ENCODE data around the gene CCDC141. TPM values are rescaled to one million over a fixed set of nuclear protein-coding genes. Genes with fewer than 3 reads are reported as not detected.
A peak's percentile ranks its signal among the peaks of the same experiment; 100 is the strongest.

Gene CCDC141
- total RNA-seq, 5 donors from 2014 or later (not counting 1 experiment from before 2014, with no cell fraction given), result 13.2 to 44.8 (median 16.8) TPM

DNA sequence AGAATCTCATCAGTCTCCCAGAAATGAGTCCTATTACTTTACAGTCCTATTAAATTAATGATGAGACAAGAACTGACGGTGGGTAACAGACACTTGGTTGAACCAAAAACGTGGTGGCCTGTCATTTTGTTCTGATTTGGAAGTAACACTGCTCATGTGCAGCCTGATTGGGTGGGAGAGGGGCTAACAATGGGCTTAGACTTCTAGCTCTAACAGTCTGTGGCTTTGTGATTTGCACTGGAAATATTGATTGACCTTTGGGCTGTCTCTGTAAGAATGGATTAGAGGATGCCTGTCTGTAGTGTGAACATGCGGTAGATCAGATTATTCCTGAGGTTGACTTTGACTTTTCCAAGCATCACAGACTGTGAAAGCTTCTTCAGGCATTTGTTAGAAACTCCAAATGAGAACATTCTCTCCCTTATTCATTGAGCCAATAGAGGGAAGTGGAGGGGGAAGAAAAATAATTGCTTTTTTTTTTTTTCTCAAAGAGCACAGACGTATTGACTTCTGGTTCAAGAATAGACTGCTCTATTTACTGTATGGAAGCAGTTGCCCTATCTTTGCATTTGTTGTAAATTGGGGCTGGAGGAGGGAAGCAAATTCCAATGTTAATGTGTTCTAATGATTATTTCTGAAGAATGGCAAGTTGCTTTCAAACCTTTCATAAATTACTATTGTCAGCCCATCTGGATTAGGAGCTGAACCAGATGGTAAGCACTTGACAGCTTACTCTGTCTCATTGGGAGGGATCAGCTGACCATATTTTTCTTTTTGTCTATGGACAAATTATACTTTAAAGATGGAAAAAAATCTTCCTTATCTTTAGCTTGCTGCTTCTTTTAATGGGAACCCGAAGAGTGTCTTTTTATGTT, 156.9 kb downstream of the CCDC141 start:
- Mint-ChIP-seq H3K4me1 (peaks cover 0 to 8% (median 8%) of the 10 kb centered on the region in 3 donors), H3K27me3 (no peaks in the 10 kb centered on the region), H3K27ac (no peak overlapping the region), H3K9me3 (no peaks in the 10 kb centered on the region), H3K36me3 (peaks cover 7% of the 10 kb centered on the region), H3K4me3 (no peak overlapping the region)
- CTCF ChIA-PET, result interaction anchor here (0.6 to 2.4 kb wide), 8 partner anchors 12 to 1030 kb away, joined by 3 to 11 read pairs (median 5); no protein-coding TSS in a partner anchor
- Histone ChIP-seq H3K36me3 (ENCODE audit: control insufficient read depth in 2 of 2, extremely low read depth in 1 of 2, insufficient read depth in 1 of 2, low read length in 1 of 2) (no peaks in the 10 kb centered on the region), H3K9me3 (no peaks in the 10 kb centered on the region), H3K4me1 (ENCODE audit: control insufficient read depth in 1 of 2, extremely low read depth in 1 of 2, insufficient read depth in 2 of 2, low read length in 2 of 2) (peaks cover 0 to 2% of the 10 kb centered on the region in 2 experiments), H3K27ac (ENCODE audit: low read length) (no peak overlapping the region), H3K4me3 (ENCODE audit: control insufficient read depth in 1 of 2, extremely low read depth in 1 of 2, low read length in 1 of 2) (no peak overlapping the region), H3K27me3 (replicated peaks in 1 of 2; ENCODE audit: control insufficient read depth in 2 of 2, extremely low read depth in 1 of 2, insufficient read depth in 2 of 2, low read length in 1 of 2) (no peaks in the 10 kb centered on the region)
- POLR2A ChIA-PET, result interaction anchor here in 1 of 2 donors (0.6 to 0.7 kb wide), 3 partner anchors 17 to 410 kb away, joined by 4 to 9 read pairs (median 5); no protein-coding TSS in a partner anchor
- no peak for DNase-seq
- WGBS (ENCODE audit: insufficient coverage), result 25% methylated on average over 1 of the region's 5 CpGs
- ATAC-seq (replicated peaks in 1 of 4), result no peak

DNA sequence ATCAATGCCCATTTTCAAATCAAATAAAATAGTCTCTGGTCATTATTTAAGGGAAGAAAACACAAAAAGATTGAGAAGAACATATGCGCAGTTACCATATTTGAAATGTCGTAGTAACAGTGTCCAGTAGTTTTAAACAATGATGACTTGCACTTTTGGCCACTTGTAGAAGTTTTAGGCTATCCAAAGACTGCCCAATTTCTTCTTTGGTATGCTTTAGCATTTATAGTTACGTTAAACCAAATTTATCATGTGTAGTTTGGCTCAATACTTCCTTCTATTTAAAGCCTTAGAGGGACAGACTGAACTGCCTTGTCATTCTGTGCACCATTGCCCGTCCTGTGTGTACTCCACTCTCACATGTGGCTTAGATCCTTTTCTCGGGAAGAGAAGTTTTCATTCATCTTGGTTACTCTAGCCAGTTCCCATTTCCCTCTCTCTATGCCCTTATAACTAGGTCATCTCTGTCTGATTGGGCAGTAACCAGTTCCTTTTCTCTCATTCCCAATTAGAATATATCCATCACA, 157.9 kb downstream of the CCDC141 start:
- ChIA-PET CTCF (interaction anchor here (1.1 to 2.4 kb wide), 3 partner anchors 237 to 238 kb away, joined by 6 to 30 read pairs (median 11); no protein-coding TSS in a partner anchor), POLR2A (no interaction called here)
- Mint-ChIP-seq H3K4me3 (no peak overlapping the region), H3K4me1 (peaks cover 0 to 8% (median 8%) of the 10 kb centered on the region in 3 donors), H3K27me3 (no peaks in the 10 kb centered on the region), H3K27ac (no peak overlapping the region), H3K36me3 (peaks cover 10% of the 10 kb centered on the region), H3K9me3 (no peaks in the 10 kb centered on the region)
- WGBS (ENCODE audit: insufficient coverage), result 90% methylated on average over 5 of the region's 5 CpGs
- Histone ChIP-seq H3K4me3 (ENCODE audit: control insufficient read depth in 1 of 2, extremely low read depth in 1 of 2, low read length in 1 of 2) (no peak overlapping the region), H3K9me3 (no peaks in the 10 kb centered on the region), H3K36me3 (ENCODE audit: control insufficient read depth in 2 of 2, extremely low read depth in 1 of 2, insufficient read depth in 1 of 2, low read length in 1 of 2) (no peaks in the 10 kb centered on the region), H3K27ac (ENCODE audit: low read length) (no peak overlapping the region), H3K27me3 (replicated peaks in 1 of 2; ENCODE audit: control insufficient read depth in 2 of 2, extremely low read depth in 1 of 2, insufficient read depth in 2 of 2, low read length in 1 of 2) (no peaks in the 10 kb centered on the region), H3K4me1 (ENCODE audit: control insufficient read depth in 1 of 2, extremely low read depth in 1 of 2, insufficient read depth in 2 of 2, low read length in 2 of 2) (peaks cover 0 to 2% of the 10 kb centered on the region in 2 experiments)
- ATAC-seq (replicated peaks in 1 of 4) (no peak), DNase-seq (no peak)

DNA sequence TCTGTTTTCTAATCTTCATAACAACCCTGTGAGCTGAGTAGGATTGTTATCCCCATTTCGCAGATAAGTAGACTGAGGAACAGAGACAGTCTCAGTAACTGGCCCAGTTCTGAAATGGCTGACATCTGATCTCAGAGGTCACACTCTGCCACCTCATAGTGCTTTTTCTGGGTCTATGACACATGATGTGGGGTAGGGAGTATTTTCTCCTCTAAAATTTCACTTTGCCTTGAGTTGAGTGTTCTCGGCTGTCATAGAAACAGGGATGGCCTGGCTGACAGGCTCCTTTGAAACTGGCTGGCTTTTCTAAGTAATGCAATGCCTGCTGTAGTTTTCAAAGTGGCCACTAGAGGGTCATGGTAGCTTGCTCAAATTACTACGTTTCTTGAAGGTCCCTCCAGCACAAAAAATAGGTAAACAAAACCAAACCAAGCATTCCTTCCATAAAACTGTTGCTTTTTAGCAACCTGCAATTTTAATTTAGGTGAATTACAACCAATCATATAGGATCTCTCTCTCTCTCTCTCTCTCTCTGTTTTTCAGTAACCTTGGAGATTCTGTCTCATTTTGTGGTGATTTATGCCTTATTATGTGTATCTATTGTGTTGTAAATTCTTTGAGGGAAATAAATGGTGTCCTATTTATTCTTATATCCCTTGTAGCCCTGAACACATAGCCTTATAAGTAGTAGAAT, 158.5 kb downstream of the CCDC141 start:
- Mint-ChIP-seq H3K36me3 (peaks cover 10% of the 10 kb centered on the region), H3K4me1 (peaks cover 0 to 8% (median 8%) of the 10 kb centered on the region in 3 donors), H3K9me3 (no peaks in the 10 kb centered on the region), H3K27me3 (no peaks in the 10 kb centered on the region), H3K27ac (no peak overlapping the region), H3K4me3 (no peak overlapping the region)
- no peaks in the 10 kb centered on the region for H3K27me3 ChIP-seq (replicated peaks in 1 of 2; ENCODE audit: control insufficient read depth in 2 of 2, extremely low read depth in 1 of 2, insufficient read depth in 2 of 2, low read length in 1 of 2)
- CTCF ChIA-PET, result interaction anchor here (0.6 to 2.6 kb wide), 7 partner anchors 19 to 242 kb away, joined by 3 to 30 read pairs (median 5); no protein-coding TSS in a partner anchor
- peaks cover 0 to 2% of the 10 kb centered on the region in 2 experiments for H3K4me1 ChIP-seq (ENCODE audit: control insufficient read depth in 1 of 2, extremely low read depth in 1 of 2, insufficient read depth in 2 of 2, low read length in 2 of 2)
- H3K4me3 ChIP-seq (ENCODE audit: control insufficient read depth in 1 of 2, extremely low read depth in 1 of 2, low read length in 1 of 2), result no peak overlapping the region
- H3K36me3 ChIP-seq (ENCODE audit: control insufficient read depth in 2 of 2, extremely low read depth in 1 of 2, insufficient read depth in 1 of 2, low read length in 1 of 2), result no peaks in the 10 kb centered on the region
- H3K27ac ChIP-seq (ENCODE audit: low read length), result no peak overlapping the region
- 0% methylated on average over 1 of the region's 3 CpGs for WGBS (ENCODE audit: insufficient coverage)
- peak; percentile 37 to 67 (median 59) for ATAC-seq (replicated peaks in 1 of 4)
- no peaks in the 10 kb centered on the region for H3K9me3 ChIP-seq
- POLR2A ChIA-PET, result interaction anchor here in 1 of 2 donors (0.6 kb wide), 1 partner anchor 119 kb away, joined by 6 read pairs; no protein-coding TSS in a partner anchor
- peak in 34 of 35 experiments; percentile 2 to 74 (median 33) for DNase-seq

DNA sequence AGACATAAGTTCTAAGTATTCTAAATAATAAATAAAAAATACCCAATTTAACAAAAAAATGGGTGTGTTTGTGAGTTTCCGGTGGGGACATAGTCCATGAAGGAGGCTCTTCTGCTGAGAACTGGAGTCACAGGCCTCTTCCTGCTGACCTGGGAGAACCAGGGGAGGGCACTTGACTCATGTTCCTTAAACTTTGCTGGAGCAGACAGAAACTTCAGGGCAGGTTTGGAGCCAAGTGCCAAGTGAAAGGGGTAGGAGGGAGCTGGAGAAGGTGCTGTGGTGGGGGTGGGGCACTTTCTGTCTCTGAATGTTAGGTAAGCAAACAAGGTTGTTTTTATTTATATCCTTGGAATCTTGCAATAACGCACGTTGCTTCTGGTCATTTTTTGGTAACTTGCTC, 163.9 kb downstream of the CCDC141 start:
- H3K27ac Mint-ChIP-seq, result no peak overlapping the region
- no peak overlapping the region for H3K27ac ChIP-seq (ENCODE audit: low read length)
- DNase-seq (no peak), ATAC-seq (replicated peaks in 1 of 4) (no peak)
- no peaks in the 10 kb centered on the region for H3K9me3 Mint-ChIP-seq
- no peaks in the 10 kb centered on the region for H3K4me1 Mint-ChIP-seq
- no peak overlapping the region for H3K4me3 Mint-ChIP-seq
- H3K4me1 ChIP-seq (ENCODE audit: control insufficient read depth in 1 of 2, extremely low read depth in 1 of 2, insufficient read depth in 2 of 2, low read length in 2 of 2), result no peaks in the 10 kb centered on the region
- H3K9me3 ChIP-seq, result no peaks in the 10 kb centered on the region
- no peaks in the 10 kb centered on the region for H3K27me3 ChIP-seq (replicated peaks in 1 of 2; ENCODE audit: control insufficient read depth in 2 of 2, extremely low read depth in 1 of 2, insufficient read depth in 2 of 2, low read length in 1 of 2)
- ChIA-PET POLR2A (interaction anchor here in 1 of 2 donors (1.1 kb wide), 1 partner anchor 10 kb away, joined by 3 read pairs; no protein-coding TSS in a partner anchor), CTCF (no interaction called here)
- no peaks in the 10 kb centered on the region for H3K27me3 Mint-ChIP-seq
- WGBS (ENCODE audit: insufficient coverage), result 100% methylated on average over 2 of the region's 3 CpGs
- no peak overlapping the region for H3K4me3 ChIP-seq (ENCODE audit: control insufficient read depth in 1 of 2, extremely low read depth in 1 of 2, low read length in 1 of 2)
- peaks cover 32% of the 10 kb centered on the region for H3K36me3 Mint-ChIP-seq
- peaks cover 0 to 8% of the 10 kb centered on the region in 2 donors for H3K36me3 ChIP-seq (ENCODE audit: control insufficient read depth in 2 of 2, extremely low read depth in 1 of 2, insufficient read depth in 1 of 2, low read length in 1 of 2)

DNA sequence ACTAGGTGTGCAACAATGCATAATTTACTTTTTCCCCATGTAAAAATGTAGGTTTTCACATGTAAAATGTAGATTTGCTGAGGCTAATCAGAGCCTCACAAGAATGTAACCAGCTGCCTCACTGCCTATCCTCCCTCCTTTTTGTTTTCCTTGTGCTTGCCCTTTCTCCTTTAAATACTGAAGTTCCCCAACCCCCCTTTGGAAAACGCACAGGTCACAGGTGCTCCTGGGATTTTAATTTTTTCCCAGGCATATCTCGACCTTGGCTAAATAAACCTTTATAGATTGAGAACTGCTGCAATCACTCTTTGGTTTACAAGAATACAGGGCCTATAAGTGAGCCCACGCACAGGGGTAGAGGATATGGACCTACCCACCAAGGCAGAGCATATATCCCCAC, 165.5 kb downstream of the CCDC141 start:
- H3K9me3 ChIP-seq, result no peaks in the 10 kb centered on the region
- H3K36me3 ChIP-seq (ENCODE audit: control insufficient read depth in 2 of 2, extremely low read depth in 1 of 2, insufficient read depth in 1 of 2, low read length in 1 of 2), result peaks cover 0 to 14% of the 10 kb centered on the region in 2 donors
- H3K36me3 Mint-ChIP-seq, result peaks cover 39% of the 10 kb centered on the region
- no peaks in the 10 kb centered on the region for H3K4me1 ChIP-seq (ENCODE audit: control insufficient read depth in 1 of 2, extremely low read depth in 1 of 2, insufficient read depth in 2 of 2, low read length in 2 of 2)
- no peak overlapping the region for H3K27ac Mint-ChIP-seq
- no peak overlapping the region for H3K4me3 ChIP-seq (ENCODE audit: control insufficient read depth in 1 of 2, extremely low read depth in 1 of 2, low read length in 1 of 2)
- H3K9me3 Mint-ChIP-seq, result no peaks in the 10 kb centered on the region
- no CpG with 5 or more reads among the region's 3 CpGs for WGBS (ENCODE audit: insufficient coverage)
- DNase-seq, result no peak
- no peaks in the 10 kb centered on the region for H3K4me1 Mint-ChIP-seq
- no peaks in the 10 kb centered on the region for H3K27me3 Mint-ChIP-seq
- ChIA-PET CTCF (interaction anchor here (0.6 kb wide), 2 partner anchors 23 to 489 kb away, joined by 3 read pairs; no protein-coding TSS in a partner anchor), POLR2A (no interaction called here)
- H3K4me3 Mint-ChIP-seq, result no peak overlapping the region
- H3K27ac ChIP-seq (ENCODE audit: low read length), result no peak overlapping the region
- no peak for ATAC-seq (replicated peaks in 1 of 4)
- no peaks in the 10 kb centered on the region for H3K27me3 ChIP-seq (replicated peaks in 1 of 2; ENCODE audit: control insufficient read depth in 2 of 2, extremely low read depth in 1 of 2, insufficient read depth in 2 of 2, low read length in 1 of 2)
